Body of pancreas (tissue), 4 donors: ENCODE results near the gene GNB1L.
"Not testable (repeated sequence)": the region's sequence is repeated elsewhere in the genome, so short reads cannot be mapped to it uniquely, and the experiment has no call there.

ENCODE experiments used
- POLR2A ChIP-seq, 3 donors: fragments of 450-650 bp; IDR thresholded peaks; one replicate each; pipeline ENCODE4 v1.6.1; 2016; ENCODE audit warnings: antibody characterized with exemption in 3 of 3, mild to moderate bottlenecking in 2 of 3
- TF ChIP-seq, protein P1 (sequence below), 7 experiments: fragments of 450-650 bp in 4 of 7; fragments of 200-600 bp in 3 of 7; sonication (generic) in 3 of 7; IDR thresholded peaks; one replicate each; pipeline ENCODE4 v1.5.1; 2016 to 2019; ENCODE audit warnings: antibody characterized with exemption in 7 of 7

DNA sequence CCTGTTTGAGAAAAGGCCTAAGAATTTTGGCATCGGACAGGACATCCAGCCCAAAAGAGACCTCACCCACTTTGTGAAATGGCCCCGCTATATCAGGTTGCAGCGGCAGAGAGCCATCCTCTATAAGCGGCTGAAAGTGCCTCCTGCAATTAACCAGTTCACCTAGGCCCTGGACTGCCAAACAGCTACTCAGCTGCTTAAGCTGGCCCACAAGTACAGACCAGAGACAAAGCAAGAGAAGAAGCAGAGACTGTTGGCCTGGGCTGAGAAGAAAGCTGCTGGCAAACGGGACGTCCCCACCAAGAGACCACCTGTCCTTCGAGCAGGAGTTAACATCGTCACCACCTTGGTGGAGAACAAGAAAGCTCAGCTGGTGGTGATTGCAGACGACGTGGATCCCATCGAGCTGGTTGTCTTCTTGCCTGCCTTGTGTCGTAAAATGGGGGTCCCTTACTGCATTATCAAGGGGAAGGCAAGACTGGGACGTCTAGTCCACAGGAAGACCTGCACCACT lies 62.2 kb downstream of the GNB1L start:
- TF ChIP-seq POLR2A (IDR thresholded peaks at IDR 0.05): not testable (repeated sequence)
- TF ChIP-seq, protein P1, sequence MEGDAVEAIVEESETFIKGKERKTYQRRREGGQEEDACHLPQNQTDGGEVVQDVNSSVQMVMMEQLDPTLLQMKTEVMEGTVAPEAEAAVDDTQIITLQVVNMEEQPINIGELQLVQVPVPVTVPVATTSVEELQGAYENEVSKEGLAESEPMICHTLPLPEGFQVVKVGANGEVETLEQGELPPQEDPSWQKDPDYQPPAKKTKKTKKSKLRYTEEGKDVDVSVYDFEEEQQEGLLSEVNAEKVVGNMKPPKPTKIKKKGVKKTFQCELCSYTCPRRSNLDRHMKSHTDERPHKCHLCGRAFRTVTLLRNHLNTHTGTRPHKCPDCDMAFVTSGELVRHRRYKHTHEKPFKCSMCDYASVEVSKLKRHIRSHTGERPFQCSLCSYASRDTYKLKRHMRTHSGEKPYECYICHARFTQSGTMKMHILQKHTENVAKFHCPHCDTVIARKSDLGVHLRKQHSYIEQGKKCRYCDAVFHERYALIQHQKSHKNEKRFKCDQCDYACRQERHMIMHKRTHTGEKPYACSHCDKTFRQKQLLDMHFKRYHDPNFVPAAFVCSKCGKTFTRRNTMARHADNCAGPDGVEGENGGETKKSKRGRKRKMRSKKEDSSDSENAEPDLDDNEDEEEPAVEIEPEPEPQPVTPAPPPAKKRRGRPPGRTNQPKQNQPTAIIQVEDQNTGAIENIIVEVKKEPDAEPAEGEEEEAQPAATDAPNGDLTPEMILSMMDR (IDR thresholded peaks at IDR 0.05): not testable (repeated sequence)
